ENCODE measurements around the gene PCDH17.

- TF ChIP-seq CTCF (optimal IDR thresholded peaks at IDR 0.05 in 1 of 3, IDR thresholded peaks at IDR 0.05 in 1 of 3, conservative IDR thresholded peaks at IDR 0.05 in 1 of 3; ENCODE audit: extremely low read depth in 1 of 3, insufficient read depth in 2 of 3, low read length in 3 of 3) (peak in 2 of 3 experiments; percentile 28 to 30), EZH2 (IDR thresholded peaks at IDR 0.05; ENCODE audit: low read length) (no peak)
Measured at GRCh38 chr13:57627663-57628062, 3.9 kb upstream of the PCDH17 start.

Data from keratinocyte (primary cell).